Osteoblast (primary cell): ENCODE data around the gene NVL. TPM values are rescaled to one million over a fixed set of nuclear protein-coding genes. Genes with fewer than 3 reads are reported as not detected.
"Not testable (repeated sequence)": the region's sequence is repeated elsewhere in the genome, so short reads cannot be mapped to it uniquely, and the experiment has no call there.

Source experiments
- DNase-seq: peaks from one replicate; pipeline ENCODE4 v3.0.0; 2011; ENCODE audit warnings: low spot score, mixed read lengths; ENCODE audit not compliant: insufficient read length; ENCODE audit errors: missing footprints
- H2AFZ ChIP-seq: 2 replicates; pipeline ENCODE4 v1.6.0; 2011; ENCODE audit warnings: mild to moderate bottlenecking, low read length
- H3K27ac ChIP-seq: 2 replicates; pipeline ENCODE4 v1.5.1; 2011; ENCODE audit warnings: mild to moderate bottlenecking, low read depth, low read length, moderate library complexity
- H3K27me3 ChIP-seq: 2 replicates; pipeline ENCODE4 v1.6.0; 2012; ENCODE audit warnings: mild to moderate bottlenecking, control low read depth, inconsistent platforms, low read length, moderate library complexity; ENCODE audit not compliant: insufficient read depth
- H3K36me3 ChIP-seq: 2 replicates; pipeline ENCODE4 v1.5.1; 2011; ENCODE audit warnings: mild to moderate bottlenecking, low read length, control low read depth, moderate library complexity; ENCODE audit not compliant: insufficient read depth
- H3K4me1 ChIP-seq: 2 replicates; pipeline ENCODE4 v1.5.1; 2011; ENCODE audit warnings: mild to moderate bottlenecking, low read length, control low read depth, moderate library complexity; ENCODE audit not compliant: insufficient read depth
- H3K4me2 ChIP-seq: 2 replicates; pipeline ENCODE4 v1.6.0; 2011; ENCODE audit warnings: mild to moderate bottlenecking, low read length; ENCODE audit not compliant: insufficient read depth
- H3K4me3 ChIP-seq: fragments of 200-600 bp; sonication (generic); 3 replicates; pipeline ENCODE4 v1.5.1; 2012; ENCODE audit warnings: mild to moderate bottlenecking, low read length, inconsistent platforms; ENCODE audit not compliant: insufficient read depth
- H3K79me2 ChIP-seq: 2 replicates; pipeline ENCODE4 v1.6.0; 2012; ENCODE audit warnings: mild to moderate bottlenecking, low read length, control low read depth, inconsistent platforms; ENCODE audit not compliant: insufficient read depth
- H3K9me3 ChIP-seq: 2 replicates; pipeline ENCODE4 v1.5.1; 2011; ENCODE audit warnings: low read depth, low read length, control low read depth
- H4K20me1 ChIP-seq: 2 replicates; pipeline ENCODE4 v1.6.0; 2012; ENCODE audit warnings: mild to moderate bottlenecking, low read length, control low read depth; ENCODE audit not compliant: insufficient read depth
- CTCF ChIP-seq: IDR thresholded peaks from 2 replicates; pipeline ENCODE4 v1.5.1; 2011; ENCODE audit warnings: mild to moderate bottlenecking, low read depth, low read length, moderate library complexity; ENCODE audit errors: extremely low read depth
- total RNA-seq: library from RNA; depleted of rRNA; stranded (reverse); fragments of >200 nt; gene quantifications from 2 replicates; pipeline ENCODE4 v1.2.3, GENCODE V29; 2012

NVL gene
- total RNA-seq, 1 donor = 20.6 TPM

DNA sequence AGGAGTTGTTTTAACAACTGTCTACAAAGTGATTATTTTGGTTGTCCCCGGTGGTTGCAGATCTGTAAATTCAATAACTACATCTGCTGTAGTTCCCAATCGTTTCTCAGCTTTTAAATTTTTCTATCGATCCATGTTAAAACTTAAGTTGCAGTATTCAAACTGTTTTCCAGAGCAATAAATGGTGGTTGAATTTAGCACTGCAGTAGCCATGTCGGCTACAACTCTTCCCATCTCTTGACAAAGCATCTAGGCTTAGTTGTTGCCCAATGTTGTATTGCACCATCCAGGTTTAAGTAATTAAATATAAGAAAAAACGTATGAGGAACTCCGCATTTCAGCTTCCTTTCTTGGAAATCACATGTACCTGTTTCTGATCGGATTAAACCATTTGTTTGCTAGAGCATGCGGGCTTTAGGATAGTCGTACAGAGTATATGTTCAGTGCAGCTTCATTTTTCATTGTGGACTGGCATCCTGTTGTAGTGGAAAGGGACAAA is 27.7 kb upstream of the NVL start:
- Histone ChIP-seq H2AFZ (peak overlapping the region; percentile 98), H3K27ac (peak overlapping the region; percentile 60), H3K4me2 (peak overlapping the region; percentile 89), H3K27me3 (no peaks in the 10 kb centered on the region), H3K4me1 (peaks cover 11% of the 10 kb centered on the region), H3K9me3 (no peaks in the 10 kb centered on the region), H3K4me3 (peak overlapping the region; percentile 97), H4K20me1 (peaks cover 12% of the 10 kb centered on the region), H3K79me2 (peaks cover 52% of the 10 kb centered on the region), H3K36me3 (no peaks in the 10 kb centered on the region)
- TF ChIP-seq CTCF = no peak
- peak; percentile 91 for DNase-seq

DNA sequence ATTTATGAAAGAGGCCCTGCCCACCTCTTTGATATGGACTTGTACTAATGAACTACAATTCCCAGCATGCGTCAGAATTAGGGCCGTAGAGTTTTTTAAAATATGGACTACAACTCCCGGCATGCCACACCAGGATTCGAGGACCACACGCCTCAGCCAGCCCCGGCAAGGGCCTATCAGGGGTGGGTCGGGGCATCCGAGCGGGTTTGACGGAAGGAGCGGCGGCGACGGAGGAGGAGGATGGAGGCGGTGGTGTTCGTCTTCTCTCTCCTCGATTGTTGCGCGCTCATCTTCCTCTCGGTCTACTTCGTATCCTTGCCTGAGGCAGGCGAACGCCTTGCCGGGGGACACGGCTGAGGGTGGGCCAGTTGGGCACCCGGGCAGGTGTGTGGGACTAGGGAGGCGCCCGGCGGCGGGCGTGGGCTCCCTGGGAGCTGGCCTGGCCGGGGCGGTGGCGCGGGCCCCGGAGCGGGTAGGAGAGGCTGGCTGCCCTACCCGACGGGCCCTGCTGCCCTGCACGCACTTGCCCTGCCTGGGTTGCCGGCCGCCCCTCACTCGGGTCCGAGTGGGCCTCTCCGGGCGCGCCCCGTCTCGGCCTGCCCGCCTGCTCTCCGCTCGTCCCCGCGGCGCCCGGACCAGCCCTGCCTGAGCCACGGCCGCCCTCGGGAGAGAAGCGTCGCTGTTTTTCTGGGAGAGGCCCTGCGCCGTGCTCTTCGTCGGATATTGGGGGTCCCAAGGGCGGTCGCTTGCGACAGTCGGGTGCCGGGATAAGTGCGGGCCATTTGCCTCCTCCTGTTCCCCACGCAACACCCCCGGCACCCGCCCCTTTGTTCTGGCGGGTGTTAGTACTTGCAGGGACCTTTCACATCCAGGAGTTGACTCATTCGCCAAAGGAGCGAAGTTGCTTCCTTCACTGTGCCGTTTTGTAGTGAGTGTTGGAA is 27.0 kb upstream of the NVL start, which contains the start of gene CNIH4:
Gene CNIH4, plus strand, starts transcription at position 195 of the 941 bp plus-strand sequence. Its CDS starts 46 bp downstream, at position 241.
- no peaks in the 10 kb centered on the region for H3K27me3 ChIP-seq
- H3K27ac ChIP-seq = peak within 1 kb of the TSS; percentile 60
- peak within 1 kb of the TSS; percentile 89 for H3K4me2 ChIP-seq
- peak; percentile 99 for DNase-seq
- no peak for TF ChIP-seq CTCF
- H4K20me1 ChIP-seq = peaks cover 12% of the 10 kb centered on the region
- peaks cover 46% of the 10 kb centered on the region for H3K79me2 ChIP-seq
- peaks cover 11% of the 10 kb centered on the region for H3K4me1 ChIP-seq
- no peaks in the 10 kb centered on the region for H3K9me3 ChIP-seq
- H2AFZ ChIP-seq = peak within 1 kb of the TSS; percentile 98
- no peaks in the 10 kb centered on the region for H3K36me3 ChIP-seq
- H3K4me3 ChIP-seq = peak within 1 kb of the TSS; percentile 97

- H2AFZ ChIP-seq = peak overlapping the region; percentile 5
- no peaks in the 10 kb centered on the region for H3K9me3 ChIP-seq
- H3K79me2 ChIP-seq = peaks cover 22% of the 10 kb centered on the region
- DNase-seq = no peak
- no peak for TF ChIP-seq CTCF
- H3K27ac ChIP-seq = no peak overlapping the region
- H3K4me2 ChIP-seq = no peak overlapping the region
- no peaks in the 10 kb centered on the region for H3K36me3 ChIP-seq
- H3K27me3 ChIP-seq = no peaks in the 10 kb centered on the region
- peaks cover 11% of the 10 kb centered on the region for H3K4me1 ChIP-seq
- peaks cover 8% of the 10 kb centered on the region for H4K20me1 ChIP-seq
- no peak overlapping the region for H3K4me3 ChIP-seq
Observed at GRCh38 chr1:224353975-224354925, 24.3 kb upstream of the NVL start.

GRCh38 chr1:224352436-224353085 is 22.6 kb upstream of the NVL start:
- H3K4me3 ChIP-seq, H3K36me3 ChIP-seq, H2AFZ ChIP-seq, H3K27me3 ChIP-seq, H3K4me1 ChIP-seq, H4K20me1 ChIP-seq, H3K4me2 ChIP-seq, H3K79me2 ChIP-seq, H3K27ac ChIP-seq, DNase-seq, H3K9me3 ChIP-seq: not testable (repeated sequence)

GRCh38 chr1:224349716-224350115 is 19.7 kb upstream of the NVL start:
- H3K4me3 ChIP-seq, H3K79me2 ChIP-seq, H3K27ac ChIP-seq, H4K20me1 ChIP-seq, H3K27me3 ChIP-seq, H3K9me3 ChIP-seq, H3K36me3 ChIP-seq, H3K4me2 ChIP-seq, H2AFZ ChIP-seq, DNase-seq, H3K4me1 ChIP-seq: not testable (repeated sequence)
